ENCODE measurements around the gene SYTL3.
A peak's percentile ranks its signal among the peaks of the same experiment; 100 is the strongest.

Gene SYTL3

GRCh38 chr6:158717341-158718330 is 67.8 kb downstream of the SYTL3 start:
- DNase-seq (ENCODE audit: extremely low read depth, low read depth), result no peak
- no peak for TF ChIP-seq CTCF (IDR thresholded peaks at IDR 0.05; ENCODE audit: low read depth, low read length)

GRCh38 chr6:158718461-158719046 is 68.7 kb downstream of the SYTL3 start:
- DNase-seq (ENCODE audit: extremely low read depth, low read depth), result no peak
- TF ChIP-seq CTCF (IDR thresholded peaks at IDR 0.05; ENCODE audit: low read depth, low read length), result peak; percentile 41

DNA sequence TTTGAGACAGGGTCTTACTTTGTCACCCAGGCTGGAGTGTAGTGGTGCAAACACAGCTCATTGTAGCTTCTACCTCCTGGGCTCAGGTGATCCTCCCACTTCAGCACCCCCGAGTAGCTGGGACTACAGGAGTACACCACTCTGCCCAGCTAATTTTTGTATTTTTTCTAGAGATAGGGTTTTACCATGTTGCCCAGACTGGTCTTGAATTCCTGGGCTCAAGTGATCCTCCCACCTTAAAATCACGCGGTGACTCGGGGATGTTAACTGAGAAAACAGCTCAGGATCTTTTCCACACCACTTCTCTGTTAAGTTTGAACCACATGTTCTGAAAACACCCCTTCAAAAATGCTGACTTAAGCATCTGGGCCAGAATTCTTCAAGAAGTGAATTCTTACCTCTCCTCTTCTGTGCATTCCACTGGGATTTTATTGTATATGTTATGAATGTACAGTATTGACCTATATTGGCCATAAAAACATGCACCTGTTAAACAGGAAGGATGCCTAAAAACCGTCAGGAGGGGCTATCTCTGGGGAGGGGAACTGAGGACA is 72.4 kb downstream of the SYTL3 start:
- no peak for TF ChIP-seq CTCF (IDR thresholded peaks at IDR 0.05; ENCODE audit: low read depth, low read length)
- no peak for DNase-seq (ENCODE audit: extremely low read depth, low read depth)

DNA sequence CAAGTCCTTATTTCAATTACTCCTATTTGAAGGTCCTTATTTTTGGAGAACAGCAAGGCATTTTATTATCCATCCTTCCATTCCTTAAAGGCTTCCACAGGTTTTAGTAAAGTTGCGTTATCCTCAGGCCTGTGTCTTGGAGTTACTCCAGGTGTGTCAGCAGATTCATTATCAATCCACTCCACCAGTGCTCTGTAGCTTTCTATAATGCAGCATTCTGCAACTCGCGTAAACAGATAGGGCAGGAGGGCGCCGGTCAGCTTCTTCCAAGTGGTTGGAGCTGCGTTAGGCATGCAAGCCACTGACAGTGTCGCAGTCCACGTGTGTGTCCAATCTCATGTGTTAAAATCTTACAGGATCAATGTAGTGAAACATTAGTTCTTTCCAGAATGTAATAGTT is 75.8 kb downstream of the SYTL3 start:
- TF ChIP-seq CTCF (IDR thresholded peaks at IDR 0.05; ENCODE audit: low read depth, low read length), result no peak
- DNase-seq (ENCODE audit: extremely low read depth, low read depth), result no peak

DNA sequence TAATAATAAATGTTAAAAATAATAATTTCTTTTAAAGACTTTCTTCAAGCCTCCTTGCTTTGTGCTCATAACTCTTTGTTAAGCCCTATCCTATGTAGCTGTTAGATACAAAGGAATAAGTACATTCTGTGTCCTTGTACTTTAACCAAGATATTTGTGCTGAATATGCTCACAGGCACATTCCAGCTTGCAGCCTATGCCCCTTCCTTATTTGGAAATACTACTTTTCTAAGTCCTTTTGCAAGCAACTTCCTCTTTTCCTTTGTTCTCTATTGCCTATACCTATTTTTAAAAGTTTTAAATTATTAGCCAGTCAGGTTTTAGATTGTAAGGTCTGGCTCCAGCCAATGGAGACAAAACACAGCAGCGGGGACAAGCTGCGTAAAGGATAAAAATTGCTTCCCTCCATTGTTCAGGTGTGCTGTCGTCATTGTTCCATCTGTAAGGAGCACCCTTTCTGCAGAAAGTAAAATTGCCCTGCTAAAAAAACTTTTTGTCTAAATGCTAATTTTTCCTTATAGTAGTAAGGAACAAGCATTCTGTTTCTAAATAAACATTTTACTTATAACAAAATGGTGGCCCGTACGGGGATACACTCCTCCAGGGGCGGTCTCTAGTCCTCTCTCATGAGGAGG is 80.2 kb downstream of the SYTL3 start:
- no peak for DNase-seq (ENCODE audit: extremely low read depth, low read depth)
- TF ChIP-seq CTCF (IDR thresholded peaks at IDR 0.05; ENCODE audit: low read depth, low read length), result no peak

- no peak for TF ChIP-seq CTCF (IDR thresholded peaks at IDR 0.05; ENCODE audit: low read depth, low read length)
- no peak for DNase-seq (ENCODE audit: extremely low read depth, low read depth)
Measured at GRCh38 chr6:158730541-158730907, 80.7 kb downstream of the SYTL3 start.
